ENCODE data around the gene FRMPD1.

Gene FRMPD1

GRCh38 chr9:37626708-37627292 lies 24.0 kb upstream of the FRMPD1 start:
- no peak for DNase-seq

DNA sequence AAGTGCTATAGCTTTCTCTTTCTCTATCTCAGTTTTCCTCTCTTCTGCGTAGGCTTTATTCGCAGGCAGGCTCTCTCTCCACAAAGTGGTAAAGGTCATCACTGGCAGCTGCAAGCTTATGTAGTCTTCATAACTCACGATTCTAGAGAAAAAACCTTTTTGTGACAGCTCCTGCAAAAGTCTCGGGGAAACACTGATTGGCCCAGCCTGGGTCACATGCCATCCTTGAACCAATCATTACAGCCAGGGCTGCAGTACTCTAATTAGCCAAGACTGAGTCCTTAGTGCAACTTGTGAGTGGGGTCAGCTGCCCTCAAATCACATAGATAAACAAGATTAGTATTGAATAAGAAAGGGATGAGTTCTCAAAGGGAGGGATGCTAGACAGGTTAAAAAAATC lies 18.3 kb upstream of the FRMPD1 start:
- DNase-seq: no peak

DNA sequence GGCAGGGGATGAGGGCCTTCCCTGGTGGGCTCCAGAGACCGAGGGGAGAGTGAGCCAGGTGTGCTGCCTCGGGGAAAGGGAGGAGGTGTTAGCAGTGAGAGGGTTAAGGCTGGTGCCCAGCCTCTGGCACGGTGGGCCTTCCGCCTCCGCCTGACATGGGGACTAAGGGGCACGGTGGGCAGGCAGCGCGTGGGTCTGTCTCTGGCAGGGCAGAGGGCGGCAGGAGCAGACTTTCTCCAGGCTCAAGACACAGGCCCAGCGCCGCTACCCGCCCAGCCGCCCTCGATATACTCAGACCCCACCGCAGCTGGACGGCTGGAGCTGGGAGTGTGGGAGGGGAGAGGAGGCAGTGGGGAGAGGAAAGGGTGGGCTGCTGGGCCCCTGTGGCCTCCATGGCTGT lies 14.9 kb upstream of the FRMPD1 start:
- DNase-seq: no peak

DNA sequence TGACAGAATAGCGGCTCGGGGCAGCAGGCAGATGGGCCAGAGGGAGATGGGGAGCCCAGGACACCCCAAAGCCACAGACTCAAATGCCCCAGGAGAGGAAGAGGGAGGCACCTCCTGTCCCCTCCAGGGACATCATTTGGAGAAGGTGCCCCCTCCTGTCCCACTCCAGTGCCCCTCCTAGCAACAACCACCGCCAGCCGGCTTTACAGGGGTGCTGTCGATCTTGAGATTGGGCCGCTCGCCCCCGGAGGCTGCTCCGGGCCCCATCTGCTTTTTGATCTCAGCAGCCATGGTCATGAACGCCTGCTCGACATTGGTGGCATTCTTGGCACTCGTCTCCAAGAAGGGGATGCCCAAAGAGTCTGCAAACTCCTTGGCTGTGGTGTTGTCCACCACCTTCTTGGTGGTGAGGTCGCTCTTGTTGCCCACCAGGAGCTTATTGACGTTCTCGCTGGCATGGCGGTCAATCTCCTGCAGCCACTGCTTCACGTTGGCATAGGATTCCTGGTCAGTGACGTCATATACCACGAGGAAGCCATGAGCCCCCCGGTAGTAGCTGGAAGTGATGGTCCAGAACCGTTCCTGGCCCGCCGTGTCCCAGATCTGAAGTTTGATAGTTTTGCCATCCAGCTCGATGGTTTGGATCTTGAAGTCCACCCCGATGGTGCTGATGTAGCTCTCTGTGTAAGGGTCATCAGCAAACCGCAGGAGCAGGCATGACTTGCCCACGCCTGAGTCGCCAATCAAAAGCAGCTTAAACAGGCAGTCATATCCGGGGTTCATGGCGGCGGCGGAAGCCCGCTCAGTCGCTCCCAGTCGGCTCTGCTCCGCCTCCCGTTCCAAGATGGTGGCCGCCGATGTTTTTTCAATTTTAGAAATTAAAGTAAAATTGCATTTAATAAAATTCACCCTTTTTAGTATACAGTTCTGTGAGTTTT lies 14.0 kb upstream of the FRMPD1 start:
- DNase-seq: no peak

GRCh38 chr9:37639109-37639762 lies 11.5 kb upstream of the FRMPD1 start:
- DNase-seq: no peak

GRCh38 chr9:37639841-37640240 lies 10.9 kb upstream of the FRMPD1 start:
- no peak for DNase-seq

GRCh38 chr9:37640246-37640645 lies 10.5 kb upstream of the FRMPD1 start:
- DNase-seq: no peak

DNA sequence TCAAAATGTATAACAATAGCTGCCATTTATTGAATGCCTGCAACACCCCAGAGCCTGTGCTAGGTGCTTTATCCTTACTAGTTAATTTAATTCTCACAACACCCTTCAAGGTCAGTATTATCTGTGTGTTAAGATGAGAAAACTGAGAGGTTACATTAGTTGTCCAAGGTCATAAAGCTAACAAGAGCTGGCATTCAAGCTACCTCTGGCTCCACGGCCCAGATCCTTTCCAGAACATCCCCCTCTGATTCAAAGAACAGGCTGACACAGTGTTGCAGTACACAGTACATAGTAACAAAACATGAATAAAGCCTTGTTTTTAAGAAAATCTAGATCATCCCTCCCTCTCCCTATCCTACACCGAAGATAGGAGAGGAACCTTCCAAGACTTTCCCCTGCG lies 9.4 kb upstream of the FRMPD1 start:
- DNase-seq: no peak

GRCh38 chr9:37643214-37643613 lies 7.5 kb upstream of the FRMPD1 start:
- no peak for DNase-seq

DNA sequence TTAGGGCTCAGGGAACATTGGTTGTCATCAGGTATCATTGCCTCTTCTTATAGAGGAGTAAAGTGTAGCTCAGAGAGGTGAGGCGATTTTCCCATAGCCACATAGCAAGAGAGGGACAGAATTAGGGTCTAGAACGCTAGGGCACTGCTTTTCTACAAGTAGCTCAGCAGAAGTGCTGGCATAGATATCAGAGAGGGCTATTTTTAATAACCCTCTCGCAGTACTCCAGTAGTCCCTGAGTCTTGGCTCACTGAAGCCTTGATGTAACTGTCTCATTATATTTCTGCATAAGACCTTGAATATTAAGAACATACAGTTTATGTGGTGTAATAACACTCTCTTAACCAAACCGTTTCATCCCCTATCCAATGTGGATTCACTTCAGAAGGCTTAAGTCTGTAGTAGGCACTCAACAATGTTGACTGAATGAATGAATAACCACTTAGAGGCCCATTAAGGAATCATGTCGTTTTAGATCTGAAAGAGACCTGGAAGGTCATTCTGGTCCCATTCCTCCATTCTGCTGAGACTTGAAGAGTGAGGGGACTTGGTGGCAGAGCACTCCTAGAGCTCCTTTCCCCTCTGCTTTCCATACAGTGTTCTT lies 4.7 kb upstream of the FRMPD1 start:
- no peak for DNase-seq

DNA sequence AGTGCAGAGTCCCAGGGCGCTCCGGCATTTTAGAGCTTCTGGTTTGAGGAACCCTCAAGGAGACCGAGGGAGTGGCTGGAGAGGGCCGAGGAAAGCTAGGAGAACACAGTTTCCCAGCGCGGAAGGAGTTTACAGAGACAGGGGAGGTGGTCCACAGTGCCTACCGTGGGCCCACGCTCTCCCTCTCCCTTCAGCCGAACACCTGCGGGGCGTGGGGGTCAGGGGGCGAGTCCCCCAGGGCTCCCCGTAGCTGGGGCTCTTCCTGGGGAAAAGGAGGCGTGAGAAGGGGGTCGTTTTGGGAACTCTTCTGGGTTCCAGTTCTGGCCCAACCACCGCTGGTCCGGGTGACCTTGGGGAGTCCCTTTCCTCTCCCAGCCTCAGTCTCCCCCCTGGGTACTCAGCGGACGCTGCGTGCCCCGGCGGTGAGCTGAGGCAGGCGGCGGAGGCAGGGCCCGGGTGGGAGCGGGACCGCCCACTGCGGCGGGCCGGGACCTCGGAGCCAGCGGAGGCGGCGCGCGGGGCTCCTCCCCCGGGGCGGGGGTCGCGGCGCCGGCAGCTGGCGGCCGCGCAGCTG lies 368 bp upstream of the FRMPD1 start:
- DNase-seq: peak in 2 of 14 donors; percentile 19 to 22

DNA sequence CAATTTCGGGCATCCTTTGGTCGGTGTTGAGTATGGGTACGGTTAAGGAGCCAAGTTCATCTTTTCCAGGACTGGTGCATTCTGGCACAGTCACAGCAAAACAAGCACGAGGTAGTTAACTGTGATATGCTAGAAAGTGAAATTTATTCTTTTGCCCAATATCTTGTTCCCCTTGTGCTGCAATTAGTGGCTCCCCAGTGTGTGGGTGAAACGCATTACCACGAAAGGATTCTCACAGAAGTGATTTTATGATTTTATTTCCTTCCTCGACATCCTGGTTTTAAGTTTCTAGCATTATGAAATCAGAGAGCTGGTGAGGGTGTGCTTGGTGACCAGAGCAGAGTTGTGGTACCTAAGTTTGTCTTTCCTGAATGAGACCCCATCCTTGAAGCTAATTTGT lies 1.5 kb downstream of the FRMPD1 start:
- no peak for DNase-seq

DNA sequence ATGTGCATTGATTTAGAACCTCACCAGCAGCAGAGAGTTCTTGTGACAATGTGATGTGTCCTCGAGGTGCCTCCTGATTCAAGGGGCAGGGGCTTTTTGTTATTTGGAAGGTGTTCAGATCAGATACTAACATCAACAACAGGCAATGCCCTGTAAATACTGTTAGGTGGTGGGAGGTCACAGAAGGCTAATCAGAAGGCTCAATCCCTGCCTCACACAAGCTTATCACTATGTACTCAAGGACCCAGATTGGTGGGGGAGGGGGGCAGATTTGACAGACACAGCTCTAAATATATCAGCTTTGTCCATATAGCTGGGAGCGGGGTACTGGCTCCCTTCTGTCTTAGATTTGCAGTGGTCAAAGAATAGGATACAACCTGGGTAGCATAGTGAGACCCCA lies 2.6 kb downstream of the FRMPD1 start:
- no peak for DNase-seq

DNA sequence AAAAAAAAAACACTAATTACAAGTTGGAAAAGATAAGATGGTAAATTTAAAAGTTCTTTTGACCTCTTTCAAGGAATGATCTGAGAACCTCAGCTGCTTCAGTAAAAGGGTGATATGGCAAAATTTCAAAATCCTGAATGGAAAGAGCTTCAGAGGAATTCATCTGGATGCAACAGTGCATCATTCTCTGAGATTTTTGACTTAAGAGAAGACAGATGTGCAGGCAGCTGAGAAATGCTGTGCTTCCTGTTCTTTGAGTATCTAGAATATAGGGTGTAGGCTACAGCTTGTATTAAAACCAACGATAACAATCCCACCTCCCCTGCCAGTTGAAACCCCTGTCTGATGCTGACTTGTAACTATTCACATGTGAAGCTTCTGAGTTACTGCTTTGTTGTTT lies 6.2 kb downstream of the FRMPD1 start:
- no peak for DNase-seq

- DNase-seq: no peak
Observed at GRCh38 chr9:37660691-37661090, 9.9 kb downstream of the FRMPD1 start.

DNA sequence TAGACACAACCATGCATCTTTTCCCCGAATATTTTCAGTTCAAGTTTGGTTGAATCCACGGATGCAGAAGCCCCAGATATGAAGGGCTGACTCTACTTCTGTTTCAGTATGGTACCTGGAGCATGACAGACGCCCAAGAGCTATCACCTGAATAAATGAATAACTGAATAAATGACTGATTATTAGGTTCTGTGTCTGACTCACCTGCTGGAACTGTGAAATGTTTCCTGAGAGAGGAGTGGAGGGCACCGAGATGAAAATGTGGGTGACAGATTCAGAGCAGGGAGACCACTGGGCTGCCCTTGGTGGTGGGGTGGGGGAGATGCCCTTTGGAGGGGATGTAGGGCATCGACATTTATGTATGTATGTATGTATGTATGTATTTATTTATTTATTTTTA lies 13.2 kb downstream of the FRMPD1 start:
- no peak for DNase-seq

GRCh38 chr9:37667706-37668105 lies 17.0 kb downstream of the FRMPD1 start:
- no peak for DNase-seq

DNA sequence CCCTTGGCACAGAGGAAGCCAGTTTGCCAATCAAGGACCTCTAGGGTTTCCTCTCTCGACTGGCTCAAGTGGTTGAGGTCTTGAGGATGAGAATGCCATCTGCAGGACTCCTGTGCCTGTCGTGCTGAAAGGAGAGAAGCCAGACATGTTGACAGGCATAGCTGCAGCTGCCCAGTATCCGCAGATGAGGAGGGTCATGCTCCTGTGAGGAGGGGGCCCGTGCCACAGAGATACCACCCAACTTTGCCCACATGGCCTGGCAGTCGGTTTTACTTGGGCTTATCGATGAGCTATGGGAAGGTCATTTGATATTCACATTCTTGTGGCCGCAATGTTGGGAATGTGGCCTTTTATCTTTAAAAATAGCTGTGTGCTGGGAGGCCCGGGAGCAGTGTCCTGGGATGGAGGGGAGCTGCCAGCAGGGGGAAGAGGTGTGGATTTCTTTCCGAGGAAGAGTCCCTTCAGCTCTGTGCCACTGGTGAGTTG lies 17.4 kb downstream of the FRMPD1 start:
- no peak for DNase-seq

GRCh38 chr9:37669232-37669631 lies 18.5 kb downstream of the FRMPD1 start:
- no peak for DNase-seq

- DNase-seq: no peak
Observed at GRCh38 chr9:37675661-37676060, 24.9 kb downstream of the FRMPD1 start.

DNA sequence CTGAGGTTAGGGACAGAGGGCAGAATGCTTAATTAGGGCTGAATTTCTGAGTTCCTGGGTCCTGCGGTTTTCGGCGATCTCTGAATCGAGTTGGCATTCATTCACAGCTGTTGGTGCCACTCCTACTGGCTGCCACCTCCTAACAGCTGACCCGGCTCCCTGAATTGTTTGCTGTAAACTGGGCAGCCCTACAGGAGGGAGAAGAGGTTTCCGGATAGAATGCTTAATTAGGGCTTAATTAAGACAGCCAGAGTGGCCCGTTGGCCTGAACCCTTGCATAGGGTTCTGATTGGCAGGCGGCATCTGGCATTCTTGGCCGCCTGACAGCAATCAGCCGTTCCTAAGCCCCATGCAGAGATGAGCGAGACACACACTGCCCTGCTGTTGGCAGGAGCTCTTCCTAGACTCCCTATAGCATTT lies 25.7 kb downstream of the FRMPD1 start:
- peak in 13 of 14 donors; percentile 11 to 74 (median 28) for DNase-seq

GRCh38 chr9:37677435-37677834 lies 26.7 kb downstream of the FRMPD1 start:
- no peak for DNase-seq
